Stimulated activated CD4-positive, alpha-beta T cell treated with anti-CD3 and anti-CD28 coated beads, TNF-alpha, amount 100 ng/mL, for 48 hours (primary cell): ENCODE results near the gene MLH1.
"Not testable (repeated sequence)": the region's sequence is repeated elsewhere in the genome, so short reads cannot be mapped to it uniquely, and the experiment has no call there.

Source experiments
- DNase-seq, 3 donors: peaks; one replicate each; pipeline ENCODE4 v3.0.0-alpha.2; 2020; ENCODE audit warnings: low read depth in 3 of 3

Gene MLH1

GRCh38 chr3:37037352-37037751 is 44.0 kb downstream of the MLH1 start:
- DNase-seq, result no peak

DNA sequence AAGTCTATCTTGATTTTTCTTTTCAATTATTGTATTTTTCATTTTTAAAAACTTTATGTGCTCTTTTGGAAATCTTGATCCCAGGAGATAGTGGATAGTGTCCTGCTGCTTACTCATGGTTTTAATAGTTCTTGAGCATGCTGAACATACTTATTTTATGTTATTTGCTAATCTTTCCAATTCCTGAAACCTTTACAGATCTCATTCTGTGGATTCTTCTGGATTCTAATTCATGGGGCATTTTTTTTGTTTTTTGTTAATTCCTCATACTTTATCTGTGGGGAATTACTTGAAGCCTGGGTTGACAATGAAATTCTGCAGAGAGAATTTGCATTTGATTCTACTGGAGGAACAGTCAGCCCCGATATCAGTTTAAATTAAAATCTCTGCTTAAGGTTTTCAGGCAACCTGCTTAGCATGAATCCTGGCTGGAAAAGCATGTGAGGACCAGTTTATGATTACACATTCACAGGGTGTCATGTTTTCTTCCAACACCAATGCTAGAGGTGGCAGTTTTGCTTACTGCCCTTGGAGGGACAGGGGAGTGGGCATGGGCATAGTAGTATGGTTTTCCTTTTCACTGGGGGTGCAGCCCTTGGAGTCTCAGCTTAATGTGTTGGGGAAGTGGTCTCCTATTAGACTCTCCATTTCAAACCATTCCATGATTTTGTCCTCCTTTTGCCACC is 46.0 kb downstream of the MLH1 start:
- no peak for DNase-seq

DNA sequence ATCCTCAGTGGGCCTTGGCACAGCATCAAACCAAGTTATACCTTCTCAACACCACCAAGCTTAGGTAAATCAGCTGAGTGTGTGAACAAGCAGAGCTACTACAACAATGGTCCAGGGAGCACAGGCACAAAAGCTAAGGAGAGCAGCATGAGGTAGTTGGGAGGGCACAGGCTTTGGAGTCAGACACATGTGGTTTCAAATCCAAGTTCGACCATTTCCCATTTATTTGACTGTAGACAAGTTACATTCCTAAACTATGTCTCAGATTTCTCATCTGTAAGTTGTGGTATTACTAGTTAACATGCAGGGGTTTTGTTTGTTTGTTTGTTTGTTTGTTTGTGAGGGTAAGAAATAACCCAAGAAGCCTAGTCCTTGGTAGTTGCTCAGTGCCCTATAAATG is 46.9 kb downstream of the MLH1 start:
- DNase-seq, result no peak

- no peak for DNase-seq
Observed at GRCh38 chr3:37041546-37042195, 48.4 kb downstream of the MLH1 start.

DNA sequence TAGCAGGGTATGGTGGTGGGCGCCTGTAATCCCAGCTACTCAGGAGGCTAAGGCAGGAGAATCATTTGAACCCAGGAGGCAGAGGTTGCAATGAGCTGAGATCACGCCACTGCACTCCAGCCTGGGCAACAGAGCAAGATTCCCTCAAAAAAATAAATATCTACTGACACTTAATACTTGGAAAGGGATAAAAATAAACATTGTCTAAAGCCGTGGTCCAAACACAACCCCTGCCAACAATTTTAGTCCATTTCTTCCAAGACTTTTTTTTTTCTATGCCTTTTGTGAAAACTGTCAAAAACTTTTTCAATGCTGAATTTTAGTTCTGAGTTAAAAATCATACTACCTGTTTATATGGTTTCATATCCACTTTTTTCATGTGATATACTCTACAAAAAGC is 49.4 kb downstream of the MLH1 start:
- DNase-seq, result not testable (repeated sequence)

DNA sequence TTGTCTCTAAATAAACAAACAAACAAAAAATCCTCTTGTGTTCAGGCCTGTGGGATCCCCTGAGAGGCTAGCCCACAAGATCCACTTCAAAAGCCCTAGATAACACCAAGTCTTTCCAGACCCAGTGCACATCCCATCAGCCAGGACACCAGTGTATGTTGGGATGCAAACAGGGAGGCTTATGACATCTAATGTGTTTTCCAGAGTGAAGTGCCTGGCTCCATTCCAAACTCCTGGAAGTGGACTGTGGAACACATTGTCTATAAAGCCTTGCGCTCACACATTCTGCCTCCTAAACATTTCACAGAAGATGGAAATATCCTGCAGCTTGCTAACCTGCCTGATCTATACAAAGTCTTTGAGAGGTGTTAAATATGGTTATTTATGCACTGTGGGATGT is 57.0 kb downstream of the MLH1 start:
- no peak for DNase-seq

DNA sequence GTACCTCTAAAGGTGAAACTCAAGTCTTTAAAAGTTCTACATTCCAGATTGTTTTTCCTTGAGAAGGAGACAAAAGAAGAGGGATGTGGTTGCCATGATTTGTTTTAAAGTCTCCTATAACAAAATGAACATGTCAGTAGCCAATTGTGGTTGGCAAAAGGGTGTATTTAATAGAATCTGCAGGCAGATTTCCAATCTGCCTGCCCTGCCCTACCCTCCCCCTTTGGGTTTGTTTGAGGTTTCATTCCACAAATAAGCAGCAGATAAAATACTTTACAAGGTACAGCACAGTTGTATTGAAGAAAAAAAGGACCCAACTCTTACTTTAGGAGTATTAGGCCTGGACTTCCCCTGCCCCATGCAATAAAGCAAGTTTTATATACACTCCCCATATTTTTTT is 59.5 kb downstream of the MLH1 start:
- DNase-seq, result no peak

- no peak for DNase-seq
Observed at GRCh38 chr3:37053337-37053736, 60.0 kb downstream of the MLH1 start.

DNA sequence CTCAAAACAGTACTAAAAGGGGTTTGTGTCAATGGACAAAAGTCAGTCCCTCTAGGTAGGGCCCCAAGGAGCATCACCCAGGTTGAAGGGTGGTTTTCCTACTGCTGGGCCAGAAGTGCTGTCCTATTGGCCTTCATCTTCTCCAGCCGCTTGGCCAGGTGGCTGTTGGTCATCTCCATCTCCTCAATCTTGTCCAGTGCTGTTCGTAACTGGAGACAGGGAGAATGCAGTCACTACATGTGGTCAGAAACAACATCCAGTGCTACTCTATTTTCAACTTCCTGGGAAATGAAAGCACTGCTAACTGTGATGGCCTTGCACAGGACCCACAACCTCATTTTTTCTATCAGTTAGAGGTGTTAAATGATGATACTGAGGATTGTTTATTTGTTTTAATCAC is 60.4 kb downstream of the MLH1 start:
- DNase-seq, result no peak

DNA sequence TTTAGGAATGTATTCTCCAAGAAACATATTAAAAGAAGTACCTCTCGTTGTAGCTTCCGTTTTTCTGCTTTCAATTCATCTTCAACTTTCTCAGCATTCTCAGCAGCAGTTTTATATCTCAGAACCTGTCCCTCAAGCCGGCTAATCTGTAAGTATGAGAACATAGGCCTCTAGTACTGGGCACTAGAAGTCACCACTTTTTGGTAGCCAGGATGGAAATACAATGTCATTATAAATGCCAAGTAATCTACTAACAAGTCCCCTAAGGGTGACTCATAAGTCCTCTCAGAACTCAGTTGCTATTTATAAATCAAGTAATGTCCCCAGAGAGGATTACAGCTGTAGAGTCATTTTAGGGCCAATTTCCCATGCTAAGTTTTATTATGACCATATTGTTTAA is 61.1 kb downstream of the MLH1 start:
- DNase-seq, result no peak

- DNase-seq, result not testable (repeated sequence)
Observed at GRCh38 chr3:37055077-37055476, 61.8 kb downstream of the MLH1 start.

DNA sequence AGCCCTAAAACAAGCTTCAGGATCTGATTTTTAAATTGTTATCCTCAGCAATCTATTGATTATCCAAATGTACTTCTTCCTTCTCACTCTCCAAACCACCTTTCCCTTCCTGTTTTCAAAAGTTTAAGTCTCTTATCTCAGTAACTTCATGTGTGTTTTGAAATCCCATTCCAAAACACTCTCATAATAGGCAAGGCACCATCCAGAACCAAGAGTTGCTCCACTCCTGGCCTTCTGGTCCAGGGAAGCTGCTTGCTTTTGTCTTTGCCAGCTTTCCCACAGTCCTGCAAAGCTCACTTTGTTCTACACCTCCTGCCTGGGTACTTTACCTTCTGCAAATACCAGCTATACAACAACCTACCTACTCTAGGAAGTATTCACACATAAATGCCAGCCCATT is 63.5 kb downstream of the MLH1 start:
- no peak for DNase-seq

- no peak for DNase-seq
Observed at GRCh38 chr3:37058117-37058516, 64.8 kb downstream of the MLH1 start.

DNA sequence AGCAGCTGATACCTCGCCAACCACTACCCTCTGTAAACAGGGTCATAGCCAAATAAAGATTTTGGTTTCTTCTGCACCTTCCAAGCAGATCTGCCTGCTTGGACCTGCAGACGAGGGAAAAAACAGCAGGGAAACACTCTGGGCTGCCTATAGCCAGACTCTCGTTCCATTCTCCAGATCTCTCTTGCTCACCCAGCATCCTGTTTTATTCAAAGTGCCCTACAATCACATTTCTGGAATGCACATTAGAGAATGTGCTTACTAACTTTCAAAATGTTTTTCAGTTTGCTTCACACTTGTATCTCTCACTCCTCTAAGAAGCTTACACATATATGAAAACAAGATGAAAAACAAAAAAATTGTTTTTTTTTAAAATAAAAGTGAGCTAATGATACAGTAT is 71.4 kb downstream of the MLH1 start:
- DNase-seq, result no peak

DNA sequence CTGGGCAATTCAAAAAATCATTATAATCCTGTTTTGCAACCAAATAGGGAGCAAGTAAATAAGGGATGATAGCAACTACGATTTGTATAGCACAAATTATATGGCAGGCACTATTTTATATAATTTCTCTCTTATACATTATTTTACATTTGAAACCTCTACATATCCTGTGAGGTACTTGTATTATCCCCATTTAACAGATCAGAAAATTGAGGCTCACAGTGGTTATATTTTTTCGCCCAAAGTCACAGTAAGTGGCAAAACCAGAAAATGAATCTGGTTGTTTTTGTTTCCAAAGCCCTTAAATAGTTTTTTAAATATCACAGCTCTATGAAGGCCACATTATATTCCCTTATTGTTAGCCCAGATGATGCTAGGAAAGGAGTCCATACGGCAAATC is 74.3 kb downstream of the MLH1 start:
- no peak for DNase-seq

- DNase-seq, result no peak
Observed at GRCh38 chr3:37068031-37068430, 74.7 kb downstream of the MLH1 start.

- no peak for DNase-seq
Observed at GRCh38 chr3:37071921-37072320, 78.6 kb downstream of the MLH1 start.

GRCh38 chr3:37072892-37073291 is 79.6 kb downstream of the MLH1 start:
- DNase-seq, result no peak

DNA sequence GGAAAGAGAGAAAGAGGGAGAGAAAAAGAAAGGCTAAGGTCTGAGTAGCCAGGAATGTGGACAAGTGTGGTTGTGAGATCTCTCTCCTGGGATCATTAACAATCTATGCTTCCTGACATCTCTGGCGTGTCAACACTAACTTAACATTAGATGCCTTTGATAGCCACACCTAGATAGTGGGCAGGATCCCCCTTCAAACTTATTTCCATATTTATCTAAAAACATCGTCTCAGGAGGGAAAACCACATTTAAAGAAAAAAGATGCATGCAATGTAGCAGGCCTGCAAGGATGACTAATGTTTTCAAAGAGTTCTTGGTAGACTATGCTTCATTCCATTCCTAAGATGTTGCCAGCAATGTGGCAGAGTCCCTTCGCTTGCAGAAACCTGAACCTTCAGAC is 80.9 kb downstream of the MLH1 start:
- no peak for DNase-seq

DNA sequence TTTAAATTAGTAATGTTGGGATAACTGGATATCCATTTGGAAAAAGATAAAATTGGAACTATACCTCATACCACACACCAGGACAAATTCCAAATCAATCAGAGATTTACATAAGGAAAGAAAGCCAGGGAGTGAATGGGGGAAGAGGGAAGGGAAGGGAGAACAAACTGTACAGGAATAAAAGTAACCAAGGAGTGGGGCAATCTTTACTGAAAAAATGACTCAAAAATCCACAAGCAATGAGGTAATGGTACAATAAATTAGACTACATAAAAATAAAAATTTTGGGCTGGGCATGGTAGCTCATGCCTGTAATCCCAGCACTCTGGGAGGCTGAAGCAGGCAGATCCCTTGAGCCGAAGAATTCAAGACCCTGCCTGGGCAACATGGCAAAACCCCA is 82.6 kb downstream of the MLH1 start:
- DNase-seq, result no peak

GRCh38 chr3:37082317-37082716 is 89.0 kb downstream of the MLH1 start:
- DNase-seq, result no peak

DNA sequence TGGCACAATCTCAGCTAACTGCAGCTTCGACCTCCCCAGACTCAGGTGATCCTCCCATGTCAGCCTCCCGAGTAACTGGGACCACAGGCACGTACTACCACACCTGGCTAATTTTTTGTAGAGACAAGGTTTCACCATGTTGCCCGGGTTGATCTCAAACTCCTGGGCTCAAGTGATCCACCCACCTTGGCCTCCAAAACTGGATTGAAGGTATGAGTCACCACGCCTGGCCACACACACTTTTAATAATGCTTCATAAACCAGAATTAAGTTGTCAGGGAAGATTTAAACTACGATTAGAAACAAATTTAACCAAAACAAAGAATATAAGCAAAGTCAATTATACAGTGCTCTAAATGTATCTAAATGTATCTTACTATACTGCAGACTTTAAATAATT is 93.6 kb downstream of the MLH1 start:
- DNase-seq, result no peak

DNA sequence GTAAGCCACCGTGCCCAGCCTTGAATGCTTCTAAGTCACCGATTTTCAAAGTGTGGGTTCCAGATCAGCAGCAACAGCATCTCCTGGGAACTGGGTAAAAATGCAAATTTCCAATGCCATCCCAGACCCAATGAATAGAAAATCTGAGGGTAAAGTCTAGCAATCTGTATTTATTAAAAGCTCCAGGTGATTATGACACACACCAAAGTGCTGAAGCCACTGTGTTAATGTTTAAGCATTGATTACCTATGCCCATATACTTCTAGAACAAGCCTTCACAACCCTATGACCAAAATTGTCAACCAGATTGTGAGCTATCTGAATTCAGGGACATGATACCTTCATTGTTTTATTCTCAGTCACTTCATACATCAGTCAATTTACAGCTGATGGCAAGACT is 94.6 kb downstream of the MLH1 start:
- no peak for DNase-seq

GRCh38 chr3:37092484-37092883 is 99.2 kb downstream of the MLH1 start:
- no peak for DNase-seq
